ELF-1 (cell line): Measurements from ENCODE around the gene DNAH7.
"Not testable (repeated sequence)": the region's sequence is repeated elsewhere in the genome, so short reads cannot be mapped to it uniquely, and the experiment has no call there.

Experiments used
- DNase-seq: peaks from one replicate; pipeline ENCODE4 v3.0.0-alpha.2; 2016; ENCODE audit warnings: low read depth, low spot score

The DNAH7 gene

GRCh38 chr2:196068271-196069209 lies at the start of gene DNAH7:
Gene DNAH7 (minus strand): TSS chr2:196068837. CDS start chr2:196068711, 126 bp downstream.
- DNase-seq, result peak; percentile 94

DNA sequence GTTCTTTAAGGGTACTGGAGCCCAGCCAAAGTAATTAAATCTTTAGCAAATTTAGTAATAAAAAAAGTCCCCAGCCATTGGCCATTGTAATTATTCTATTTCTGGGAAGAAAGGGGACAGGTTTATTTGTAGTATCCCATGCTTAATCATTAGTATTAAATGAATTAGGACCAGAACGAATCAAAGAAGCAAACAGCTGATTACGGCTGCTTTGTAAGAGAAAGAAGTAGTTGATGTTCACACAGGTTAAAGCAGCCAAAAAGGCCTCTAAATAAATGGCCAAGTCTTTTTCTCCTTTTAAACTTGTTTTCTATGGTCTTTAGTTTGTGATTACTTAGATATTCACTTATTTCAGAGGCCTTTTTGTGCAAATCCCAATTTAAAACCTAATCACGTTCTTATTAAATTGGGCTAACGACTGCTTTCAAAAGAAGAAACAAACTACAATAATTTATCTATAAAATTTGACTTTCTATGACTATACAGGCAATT lies 48.6 kb upstream of the DNAH7 start:
- no peak for DNase-seq

DNA sequence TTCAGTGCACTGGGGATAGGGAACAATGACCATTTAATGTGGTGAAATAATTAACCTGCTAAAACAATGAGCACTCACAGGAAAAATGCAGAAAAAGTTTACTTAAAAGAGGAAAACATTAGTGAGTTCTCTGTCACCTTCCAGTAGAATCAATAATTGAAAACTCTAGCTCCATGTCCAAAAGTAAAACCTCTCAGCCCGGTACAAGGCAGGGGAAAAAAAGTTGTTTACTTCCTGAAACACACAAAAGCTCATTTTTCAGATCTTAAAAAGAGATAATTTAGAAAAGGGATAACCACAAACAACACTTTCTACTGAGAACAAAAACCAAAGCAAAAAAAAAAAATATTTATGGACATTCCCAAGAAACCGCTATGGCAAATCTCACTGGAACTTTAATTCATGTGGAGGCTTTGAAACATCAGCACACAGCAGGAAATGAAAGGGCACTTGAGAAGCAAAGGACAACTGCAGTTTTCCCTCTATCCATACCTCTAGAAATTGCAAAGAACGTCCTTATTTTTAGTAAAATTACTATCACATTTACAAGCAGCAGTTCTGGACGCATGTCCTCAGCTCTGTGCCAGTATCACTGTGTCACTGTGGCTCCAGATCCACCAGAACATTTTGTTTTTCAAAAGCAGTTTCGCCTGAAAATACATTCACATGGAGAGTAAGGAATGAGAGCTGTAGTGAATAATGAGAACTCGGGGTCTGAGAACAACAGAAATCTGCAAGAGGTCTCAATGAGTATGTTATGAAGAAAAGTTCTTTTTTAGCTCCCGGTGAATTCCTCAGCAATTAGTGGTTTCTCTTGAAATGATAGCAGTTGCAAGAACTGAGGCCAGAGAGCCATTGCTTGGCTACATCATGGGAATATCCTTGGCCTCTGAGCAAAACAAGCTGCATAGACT lies 44.7 kb upstream of the DNAH7 start:
- no peak for DNase-seq

DNA sequence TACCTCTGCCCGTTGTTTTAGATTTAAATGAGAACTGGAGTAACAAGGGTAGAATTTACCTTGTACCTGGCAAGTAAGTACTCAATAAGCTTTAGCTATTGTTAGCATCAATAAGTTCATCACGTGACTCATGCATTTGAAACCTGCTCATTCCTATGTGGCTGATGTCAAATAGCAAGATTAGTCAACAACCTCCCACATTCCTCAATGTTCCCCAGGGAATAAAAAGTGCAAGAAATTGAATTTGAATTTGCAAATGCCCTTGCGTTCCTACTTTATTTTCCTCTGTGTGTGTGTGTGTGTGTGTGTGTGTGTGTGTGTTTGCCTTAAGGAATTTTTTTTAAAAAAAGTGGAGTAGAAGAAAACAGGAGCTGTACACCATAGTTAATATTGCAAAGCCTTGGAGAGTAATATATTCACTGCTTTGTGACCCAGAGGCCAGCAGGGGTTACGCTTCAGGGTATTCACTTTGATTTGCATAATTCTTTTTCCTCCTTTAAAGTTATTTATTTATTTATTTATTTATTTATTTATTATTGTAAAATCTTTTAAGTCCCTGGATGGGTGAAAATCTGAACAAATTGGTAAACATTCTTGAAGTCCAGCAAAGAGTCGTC lies 43.9 kb upstream of the DNAH7 start:
- no peak for DNase-seq

DNA sequence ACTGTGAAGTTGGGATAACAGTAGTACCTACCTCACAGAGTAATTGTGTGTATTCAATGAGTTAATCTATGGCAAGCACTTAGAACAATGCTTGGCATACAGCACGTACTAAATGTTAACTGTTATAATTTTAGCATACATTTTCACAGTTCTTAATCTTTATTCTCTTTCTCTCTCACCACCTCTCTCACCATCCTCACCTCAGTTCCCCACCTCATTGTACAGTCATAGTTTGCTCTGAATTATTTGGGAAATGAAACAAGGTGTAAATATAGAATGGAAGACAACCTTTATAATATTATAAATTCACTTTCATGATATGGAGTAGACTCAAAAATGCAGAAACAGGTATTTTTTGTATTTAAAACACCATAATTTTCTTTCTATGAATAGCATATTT lies 40.0 kb upstream of the DNAH7 start:
- DNase-seq, result no peak

DNA sequence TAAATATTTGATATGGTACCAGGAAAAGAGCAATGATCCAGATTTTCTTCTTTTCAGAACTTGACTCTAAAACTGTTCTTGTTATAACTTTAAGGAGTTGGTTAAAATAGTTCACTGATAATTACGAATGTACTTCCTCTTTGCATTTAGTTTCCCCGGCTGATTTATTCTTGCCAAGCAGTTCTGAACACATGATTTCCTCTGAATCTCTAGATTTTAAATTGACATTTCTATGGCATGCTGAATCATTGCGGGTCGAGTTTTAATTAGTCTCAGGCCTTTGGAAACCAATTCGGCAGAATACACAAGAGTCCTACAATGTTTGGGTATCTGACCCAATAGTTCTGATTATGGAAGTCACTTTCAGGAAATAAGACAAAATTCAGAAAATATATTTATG lies 37.3 kb upstream of the DNAH7 start:
- DNase-seq, result no peak

DNA sequence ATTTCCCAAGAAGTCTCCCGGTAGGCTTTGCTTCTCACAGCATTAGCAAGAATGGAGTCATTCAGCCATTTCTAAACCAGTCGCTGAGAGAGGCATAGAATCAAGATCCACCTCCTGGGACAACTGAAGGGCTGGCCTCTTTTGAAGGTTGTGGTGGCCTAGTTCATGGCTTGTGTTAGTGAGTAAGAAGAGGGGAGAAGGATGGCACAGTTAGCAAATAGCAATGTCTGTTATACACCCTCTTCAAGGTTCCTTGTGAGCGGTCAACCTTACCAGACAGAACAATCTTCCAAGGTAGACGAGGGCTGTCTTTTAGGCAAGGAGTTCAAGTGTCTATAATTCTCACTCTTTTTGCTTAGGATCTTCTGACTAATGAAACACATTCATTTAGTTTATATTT lies 35.4 kb upstream of the DNAH7 start:
- no peak for DNase-seq

DNA sequence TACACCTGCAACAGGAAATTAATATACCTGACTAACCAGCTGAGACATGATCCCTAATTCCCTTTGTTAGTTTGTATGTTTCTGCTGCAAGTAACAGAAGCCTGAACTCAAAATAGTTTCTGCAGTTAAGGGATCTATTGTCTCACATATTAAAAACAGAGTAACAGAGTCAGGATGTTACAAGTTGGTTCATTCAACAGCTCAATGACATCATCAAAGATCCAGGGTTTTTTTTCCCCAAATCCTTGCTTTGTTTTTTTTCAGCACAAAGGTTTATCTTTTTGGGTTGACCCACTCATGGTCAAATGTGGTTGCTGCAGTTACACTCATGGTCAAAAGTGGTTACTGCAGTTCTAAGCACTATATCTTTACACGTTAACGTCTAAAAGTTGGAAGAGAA lies 35.0 kb upstream of the DNAH7 start:
- DNase-seq, result no peak

GRCh38 chr2:196101325-196101991 lies 32.8 kb upstream of the DNAH7 start:
- no peak for DNase-seq

- no peak for DNase-seq
Observed at GRCh38 chr2:196099916-196100315, 31.3 kb upstream of the DNAH7 start.

GRCh38 chr2:196097864-196098660 lies 29.4 kb upstream of the DNAH7 start:
- DNase-seq, result no peak

DNA sequence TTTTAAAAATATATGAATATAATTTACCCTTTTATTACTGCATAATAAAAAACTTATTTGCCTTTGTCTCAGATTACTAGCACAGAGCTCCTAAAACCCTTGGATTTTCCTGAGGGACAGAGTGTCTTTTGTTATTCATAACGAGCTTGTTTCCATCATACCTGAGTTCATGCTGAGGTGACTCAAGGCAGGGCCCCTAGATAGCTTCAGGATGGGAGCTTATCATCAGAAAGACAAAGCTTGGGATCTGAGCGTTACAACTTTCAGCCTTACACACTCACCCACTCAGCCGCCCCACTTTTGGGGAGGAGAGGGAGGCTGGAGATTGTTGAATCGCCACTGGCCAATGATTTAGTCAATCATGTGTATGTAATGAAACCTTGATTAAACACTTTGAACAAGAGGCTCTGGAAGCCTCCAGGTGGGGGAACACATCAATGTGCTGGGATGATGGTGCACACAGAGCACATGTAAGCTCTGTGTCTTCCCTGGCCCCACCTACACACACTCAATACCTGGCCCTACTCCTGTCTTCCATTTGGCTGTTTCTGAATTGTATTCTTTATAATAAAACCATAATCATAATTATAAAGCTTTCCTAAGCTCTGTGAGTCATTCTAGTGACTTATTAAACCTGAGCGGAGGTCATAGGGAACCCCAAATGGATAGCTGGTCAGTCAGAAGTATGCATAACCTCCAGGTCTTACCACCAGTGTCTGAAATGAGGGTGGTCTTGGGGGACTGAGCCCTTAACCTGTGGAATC lies 28.5 kb upstream of the DNAH7 start:
- peak; percentile 35 for DNase-seq

- no peak for DNase-seq
Observed at GRCh38 chr2:196096264-196096663, 27.6 kb upstream of the DNAH7 start.

GRCh38 chr2:196089448-196089847 lies 20.8 kb upstream of the DNAH7 start:
- DNase-seq, result not testable (repeated sequence)

DNA sequence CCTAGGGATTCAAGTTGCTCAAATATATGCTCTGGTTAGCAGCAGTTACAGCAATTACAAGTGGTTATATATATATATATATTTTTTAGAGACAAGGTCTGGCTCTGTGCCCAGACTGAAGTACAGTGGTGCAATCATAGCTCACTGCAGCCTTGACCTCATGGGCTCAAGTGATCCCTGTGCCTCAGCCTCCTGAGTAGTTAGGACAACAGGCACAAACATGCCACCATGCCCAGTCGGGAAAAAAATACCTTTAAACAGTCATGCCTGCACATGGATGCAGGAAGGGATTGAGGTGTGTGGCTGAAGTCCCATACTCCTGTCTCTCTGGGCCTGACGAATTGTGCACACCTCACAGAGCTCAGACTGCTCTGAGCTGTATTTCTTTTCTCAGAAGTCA lies 19.6 kb upstream of the DNAH7 start:
- no peak for DNase-seq

GRCh38 chr2:196086517-196087368 lies 18.1 kb upstream of the DNAH7 start:
- DNase-seq, result no peak

DNA sequence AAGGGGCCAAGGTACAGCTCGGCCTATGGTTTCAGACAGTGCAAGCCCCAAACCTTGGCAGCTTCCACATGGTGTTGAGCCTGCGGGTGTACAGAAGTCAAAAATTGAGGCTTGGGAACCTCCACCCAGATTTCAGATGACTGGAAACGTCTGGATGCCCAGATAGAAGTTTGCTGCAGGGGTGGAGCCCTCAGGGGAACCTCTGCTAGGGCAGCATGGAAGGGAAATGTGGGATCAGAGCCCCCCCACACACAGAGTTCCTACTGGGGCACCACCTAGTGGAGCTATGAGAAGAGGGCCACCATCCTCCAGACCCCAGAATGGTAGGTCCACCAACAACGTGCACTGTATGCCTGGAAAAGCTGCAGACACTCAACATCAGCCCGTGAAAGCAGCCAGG lies 15.0 kb upstream of the DNAH7 start:
- no peak for DNase-seq

- no peak for DNase-seq
Observed at GRCh38 chr2:196080526-196080925, 11.9 kb upstream of the DNAH7 start.

- no peak for DNase-seq
Observed at GRCh38 chr2:196079052-196079451, 10.4 kb upstream of the DNAH7 start.
